SK-N-SH treated with all-trans-retinoic acid at 6 μM for 48 hours (cell line): ENCODE data around the gene RDX.

Source experiments
- ATAC-seq: fragments of 200-7000 bp; cut with Tn5 transposase; 3 replicates; pipeline ENCODE4 v1.9.1; 2020; ENCODE audit warnings: mild to moderate bottlenecking, moderate library complexity
- ARNTL ChIP-seq: fragments of 450-650 bp; formaldehyde crosslinking; IDR thresholded peaks from 2 replicates; pipeline ENCODE4 v1.5.0; 2020; ENCODE audit warnings: low read depth, mild to moderate bottlenecking, moderate library complexity, borderline replicate concordance
- CREB5 ChIP-seq: fragments of 250-450 bp; sonication (Bioruptor Pico); IDR thresholded peaks from 2 replicates; pipeline ENCODE4 v1.5.1; 2020; ENCODE audit warnings: low read depth, mild to moderate bottlenecking, moderate library complexity
- CSDC2 ChIP-seq: fragments of 250-450 bp; sonication (Bioruptor Pico); IDR thresholded peaks from 2 replicates; pipeline ENCODE4 v1.5.0; 2020; ENCODE audit warnings: mild to moderate bottlenecking, moderate library complexity
- CSRNP3 ChIP-seq: fragments of 250-450 bp; sonication (Bioruptor Pico); IDR thresholded peaks from 2 replicates; pipeline ENCODE4 v1.5.1; 2021; ENCODE audit warnings: mild to moderate bottlenecking, moderate library complexity
- ESRRG ChIP-seq: fragments of 250-450 bp; sonication (Bioruptor Pico); IDR thresholded peaks from 2 replicates; pipeline ENCODE4 v1.6.1; 2021; ENCODE audit warnings: mild to moderate bottlenecking
- GLIS3 ChIP-seq: fragments of 250-450 bp; sonication (Bioruptor Pico); IDR thresholded peaks from 2 replicates; pipeline ENCODE4 v1.5.0; 2020; ENCODE audit warnings: mild to moderate bottlenecking, moderate library complexity
- ISL1 ChIP-seq: fragments of 250-450 bp; sonication (Bioruptor Pico); IDR thresholded peaks from 2 replicates; pipeline ENCODE4 v2.1.2; 2022; ENCODE audit warnings: mild to moderate bottlenecking, moderate library complexity
- OSR1 ChIP-seq: fragments of 250-450 bp; sonication (Bioruptor Pico); IDR thresholded peaks from 2 replicates; pipeline ENCODE4 v1.8.0; 2022; ENCODE audit warnings: moderate library complexity, mild to moderate bottlenecking, inconsistent platforms
- PATZ1 ChIP-seq: fragments of 250-450 bp; sonication (Bioruptor Pico); IDR thresholded peaks from 2 replicates; pipeline ENCODE4 v1.8.0; 2020; ENCODE audit warnings: mild to moderate bottlenecking, moderate library complexity, borderline replicate concordance
- POU6F1 ChIP-seq: fragments of 250-450 bp; sonication (Bioruptor Pico); IDR thresholded peaks from 2 replicates; pipeline ENCODE4 v1.8.0; 2021; ENCODE audit warnings: low read depth, mild to moderate bottlenecking, moderate library complexity, borderline replicate concordance
- PPARA ChIP-seq: fragments of 250-450 bp; sonication (Bioruptor Pico); IDR thresholded peaks from 2 replicates; pipeline ENCODE4 v1.5.0; 2020; ENCODE audit warnings: mild to moderate bottlenecking, borderline replicate concordance
- SNAI2 ChIP-seq: fragments of 250-450 bp; sonication (Bioruptor Pico); IDR thresholded peaks from 2 replicates; pipeline ENCODE4 v1.5.0; 2020; ENCODE audit warnings: mild to moderate bottlenecking, moderate library complexity
- TCF4 ChIP-seq: fragments of 250-450 bp; sonication (Bioruptor Pico); IDR thresholded peaks from 2 replicates; pipeline ENCODE4 v1.8.0; 2021; ENCODE audit warnings: mild to moderate bottlenecking, moderate library complexity, borderline replicate concordance
- TOX ChIP-seq: fragments of 250-450 bp; sonication (Bioruptor Pico); IDR thresholded peaks from 2 replicates; pipeline ENCODE4 v1.8.0; 2021; ENCODE audit warnings: mild to moderate bottlenecking, moderate library complexity, borderline replicate concordance
- TSHZ2 ChIP-seq: fragments of 250-450 bp; sonication (Bioruptor Pico); IDR thresholded peaks from 2 replicates; pipeline ENCODE4 v1.5.0; 2020; ENCODE audit warnings: mild to moderate bottlenecking, moderate library complexity
- ZC3H10 ChIP-seq: fragments of 250-450 bp; sonication (Bioruptor Pico); IDR thresholded peaks from 2 replicates; pipeline ENCODE4 v1.5.1; 2021; ENCODE audit warnings: mild to moderate bottlenecking, moderate library complexity
- ZFP3 ChIP-seq: fragments of 250-450 bp; sonication (Bioruptor Pico); IDR thresholded peaks from 2 replicates; pipeline ENCODE4 v1.5.0; 2020; ENCODE audit warnings: mild to moderate bottlenecking, moderate library complexity
- ZFP30 ChIP-seq: fragments of 450-650 bp; formaldehyde crosslinking; IDR thresholded peaks from 2 replicates; pipeline ENCODE4 v1.5.0; 2022; ENCODE audit warnings: mild to moderate bottlenecking, moderate library complexity
- ZNF70 ChIP-seq: fragments of 450-650 bp; formaldehyde crosslinking; IDR thresholded peaks from 2 replicates; pipeline ENCODE4 v1.5.0; 2020; ENCODE audit warnings: mild to moderate bottlenecking, moderate library complexity
- ZNF8 ChIP-seq: fragments of 450-650 bp; formaldehyde crosslinking; IDR thresholded peaks from 2 replicates; pipeline ENCODE4 v1.5.0; 2020; ENCODE audit warnings: mild to moderate bottlenecking, moderate library complexity

The RDX gene

GRCh38 chr11:110156503-110156902, 139.9 kb downstream of the RDX start:
- no peak for TF ChIP-seq TCF4 (CRISPR knock-in tag)
- TF ChIP-seq CSRNP3 (CRISPR knock-in tag): no peak
- no peak for TF ChIP-seq PPARA (CRISPR knock-in tag)
- no peak for TF ChIP-seq PATZ1 (CRISPR knock-in tag)
- no peak for TF ChIP-seq SNAI2
- no peak for TF ChIP-seq OSR1 (CRISPR knock-in tag)
- no peak for TF ChIP-seq ARNTL (CRISPR knock-in tag)
- no peak for TF ChIP-seq TOX (CRISPR knock-in tag)
- no peak for TF ChIP-seq ZNF70 (CRISPR knock-in tag)
- TF ChIP-seq, all 23 proteins: peak for 0
- ATAC-seq: no peak

- TF ChIP-seq ZNF8: no peak
- no peak for TF ChIP-seq ZFP30
- TF ChIP-seq CSDC2 (CRISPR knock-in tag): no peak
Measured at GRCh38 chr11:110153474-110153873, 142.9 kb downstream of the RDX start.

GRCh38 chr11:110152199-110152598, 144.2 kb downstream of the RDX start:
- no peak for ATAC-seq
- no peak for TF ChIP-seq TSHZ2
- TF ChIP-seq ZFP3 (CRISPR knock-in tag): no peak
- TF ChIP-seq PATZ1 (CRISPR knock-in tag): no peak
- TF ChIP-seq TCF4 (CRISPR knock-in tag): no peak
- no peak for TF ChIP-seq CSDC2 (CRISPR knock-in tag)
- TF ChIP-seq CSRNP3 (CRISPR knock-in tag): no peak
- TF ChIP-seq ARNTL (CRISPR knock-in tag): no peak
- TF ChIP-seq ZFP30: no peak
- no peak for TF ChIP-seq ISL1
- no peak for TF ChIP-seq POU6F1 (CRISPR knock-in tag)
- TF ChIP-seq TOX (CRISPR knock-in tag): no peak
- TF ChIP-seq OSR1 (CRISPR knock-in tag): no peak
- TF ChIP-seq ZC3H10 (CRISPR knock-in tag): no peak
- no peak for TF ChIP-seq ZNF8
- TF ChIP-seq GLIS3: no peak
- TF ChIP-seq CREB5: no peak
- TF ChIP-seq ESRRG (CRISPR knock-in tag): no peak

More at GRCh38 chr11:110153474-110153873, 142.9 kb downstream of the RDX start:
- ATAC-seq: no peak
